ENCODE measurements around the gene BBS10. TPM values are rescaled to one million over a fixed set of nuclear protein-coding genes. Genes with fewer than 3 reads are reported as not detected.

BBS10 gene
- total RNA-seq, 1 experiment from 2014 or later: 8.2 TPM

GRCh38 chr12:76348079-76348901, at the start of gene BBS10 (continued):
- TF ChIP-seq ATF2 (CRISPR knock-in tag; IDR thresholded peaks at IDR 0.05; ENCODE audit: borderline replicate concordance, low read depth): no peak
- no peak for TF ChIP-seq ELF4 (CRISPR knock-in tag; IDR thresholded peaks at IDR 0.05; ENCODE audit: low read depth)
- TF ChIP-seq CTCF (IDR thresholded peaks at IDR 0.05): no peak
- TF ChIP-seq ATF1 (CRISPR knock-in tag; IDR thresholded peaks at IDR 0.05): 0 out of 2 replicates have a peak, but pooled peaks have one; percentile 72
- no peak for TF ChIP-seq JAZF1 (CRISPR knock-in tag; IDR thresholded peaks at IDR 0.05)
- 0 out of 2 replicates have a peak, but pooled peaks have one; percentile 29 for TF ChIP-seq KAT7 (CRISPR knock-in tag; IDR thresholded peaks at IDR 0.05; ENCODE audit: borderline replicate concordance)
- TF ChIP-seq, protein P1, sequence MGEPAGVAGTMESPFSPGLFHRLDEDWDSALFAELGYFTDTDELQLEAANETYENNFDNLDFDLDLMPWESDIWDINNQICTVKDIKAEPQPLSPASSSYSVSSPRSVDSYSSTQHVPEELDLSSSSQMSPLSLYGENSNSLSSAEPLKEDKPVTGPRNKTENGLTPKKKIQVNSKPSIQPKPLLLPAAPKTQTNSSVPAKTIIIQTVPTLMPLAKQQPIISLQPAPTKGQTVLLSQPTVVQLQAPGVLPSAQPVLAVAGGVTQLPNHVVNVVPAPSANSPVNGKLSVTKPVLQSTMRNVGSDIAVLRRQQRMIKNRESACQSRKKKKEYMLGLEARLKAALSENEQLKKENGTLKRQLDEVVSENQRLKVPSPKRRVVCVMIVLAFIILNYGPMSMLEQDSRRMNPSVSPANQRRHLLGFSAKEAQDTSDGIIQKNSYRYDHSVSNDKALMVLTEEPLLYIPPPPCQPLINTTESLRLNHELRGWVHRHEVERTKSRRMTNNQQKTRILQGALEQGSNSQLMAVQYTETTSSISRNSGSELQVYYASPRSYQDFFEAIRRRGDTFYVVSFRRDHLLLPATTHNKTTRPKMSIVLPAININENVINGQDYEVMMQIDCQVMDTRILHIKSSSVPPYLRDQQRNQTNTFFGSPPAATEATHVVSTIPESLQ (CRISPR knock-in tag; IDR thresholded peaks at IDR 0.05): no peak
- TF ChIP-seq SMAD3 (CRISPR knock-in tag; IDR thresholded peaks at IDR 0.05; ENCODE audit: borderline replicate concordance): no peak
- TF ChIP-seq E2F1 (CRISPR knock-in tag; IDR thresholded peaks at IDR 0.05): no peak; the same call in 1 of the 2 replicates
- no peak for TF ChIP-seq ZSCAN18 (CRISPR knock-in tag; IDR thresholded peaks at IDR 0.05)
- TF ChIP-seq, protein P2, sequence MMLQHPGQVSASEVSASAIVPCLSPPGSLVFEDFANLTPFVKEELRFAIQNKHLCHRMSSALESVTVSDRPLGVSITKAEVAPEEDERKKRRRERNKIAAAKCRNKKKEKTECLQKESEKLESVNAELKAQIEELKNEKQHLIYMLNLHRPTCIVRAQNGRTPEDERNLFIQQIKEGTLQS (CRISPR knock-in tag; conservative IDR thresholded peaks at IDR 0.05): no peak
- TF ChIP-seq MXD4 (CRISPR knock-in tag; IDR thresholded peaks at IDR 0.05; ENCODE audit: borderline replicate concordance): no peak
- no peak for TF ChIP-seq ZNF317 (CRISPR knock-in tag; IDR thresholded peaks at IDR 0.05; ENCODE audit: borderline replicate concordance, low read depth)
- TF ChIP-seq, protein P3, sequence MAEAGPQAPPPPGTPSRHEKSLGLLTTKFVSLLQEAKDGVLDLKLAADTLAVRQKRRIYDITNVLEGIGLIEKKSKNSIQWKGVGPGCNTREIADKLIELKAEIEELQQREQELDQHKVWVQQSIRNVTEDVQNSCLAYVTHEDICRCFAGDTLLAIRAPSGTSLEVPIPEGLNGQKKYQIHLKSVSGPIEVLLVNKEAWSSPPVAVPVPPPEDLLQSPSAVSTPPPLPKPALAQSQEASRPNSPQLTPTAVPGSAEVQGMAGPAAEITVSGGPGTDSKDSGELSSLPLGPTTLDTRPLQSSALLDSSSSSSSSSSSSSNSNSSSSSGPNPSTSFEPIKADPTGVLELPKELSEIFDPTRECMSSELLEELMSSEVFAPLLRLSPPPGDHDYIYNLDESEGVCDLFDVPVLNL (CRISPR knock-in tag; IDR thresholded peaks at IDR 0.05; ENCODE audit: borderline replicate concordance, low read depth): no peak
- TF ChIP-seq JUN (CRISPR knock-in tag; IDR thresholded peaks at IDR 0.05): no peak
- TF ChIP-seq IRF1 (CRISPR knock-in tag; IDR thresholded peaks at IDR 0.05): no peak
- TF ChIP-seq TEAD1 (CRISPR knock-in tag; IDR thresholded peaks at IDR 0.05): peak; percentile 36; the same call in 1 of the 2 replicates
- no peak for TF ChIP-seq TP53 (CRISPR knock-in tag; IDR thresholded peaks at IDR 0.05)
- TF ChIP-seq CREB1 (CRISPR knock-in tag; IDR thresholded peaks at IDR 0.05): 0 out of 2 replicates have a peak, but pooled peaks have one; percentile 20
- no peak for TF ChIP-seq FOXP4 (CRISPR knock-in tag; IDR thresholded peaks at IDR 0.05)
- TF ChIP-seq EMX1 (CRISPR knock-in tag; IDR thresholded peaks at IDR 0.05): no peak
- TF ChIP-seq ZNF281 (CRISPR knock-in tag; IDR thresholded peaks at IDR 0.05): no peak
